ENCODE data around the gene NLRP10. TPM values are rescaled to one million over a fixed set of nuclear protein-coding genes. Genes with fewer than 3 reads are reported as not detected.
"Not testable (repeated sequence)": the region's sequence is repeated elsewhere in the genome, so short reads cannot be mapped to it uniquely, and the experiment has no call there.

Gene NLRP10
- total and polyA plus RNA-seq, 9 donors: not detected

GRCh38 chr11:8002676-8003075 is 37.4 kb upstream of the NLRP10 start:
- Histone ChIP-seq H3K27me3 (ENCODE audit: control insufficient read depth, insufficient read depth, low read length) (no peaks in the 10 kb centered on the region), H3K9me3 (replicated peaks; ENCODE audit: control insufficient read depth, low read depth, low read length) (no peaks in the 10 kb centered on the region), H3K36me3 (ENCODE audit: control insufficient read depth, insufficient read depth, low read length) (peaks cover 10% of the 10 kb centered on the region), H3K27ac (ENCODE audit: low read length) (no peak overlapping the region), H3K4me3 (ENCODE audit: low read length) (no peak overlapping the region), H3K4me1 (ENCODE audit: control insufficient read depth, insufficient read depth, low read length) (no peaks in the 10 kb centered on the region)
- 63% methylated on average over 1 of the region's 1 CpG for WGBS (ENCODE audit: insufficient coverage)
- DNase-seq: no peak

GRCh38 chr11:8000390-8000789 is 35.1 kb upstream of the NLRP10 start:
- H3K36me3 ChIP-seq (ENCODE audit: control insufficient read depth, insufficient read depth, low read length): peaks cover 20% of the 10 kb centered on the region

GRCh38 chr11:7999795-8000194 is 34.5 kb upstream of the NLRP10 start:
- DNase-seq: no peak
- Histone ChIP-seq H3K4me3 (ENCODE audit: low read length) (no peak overlapping the region), H3K27me3 (ENCODE audit: control insufficient read depth, insufficient read depth, low read length) (no peaks in the 10 kb centered on the region), H3K4me1 (ENCODE audit: control insufficient read depth, insufficient read depth, low read length) (no peaks in the 10 kb centered on the region), H3K9me3 (replicated peaks; ENCODE audit: control insufficient read depth, low read depth, low read length) (no peaks in the 10 kb centered on the region), H3K27ac (ENCODE audit: low read length) (no peak overlapping the region), H3K36me3 (ENCODE audit: control insufficient read depth, insufficient read depth, low read length) (peaks cover 25% of the 10 kb centered on the region)
- WGBS (ENCODE audit: insufficient coverage): 100% methylated on average over 4 of the region's 10 CpGs

More at GRCh38 chr11:8000390-8000789, 35.1 kb upstream of the NLRP10 start:
- Histone ChIP-seq H3K9me3 (replicated peaks; ENCODE audit: control insufficient read depth, low read depth, low read length) (no peaks in the 10 kb centered on the region), H3K4me1 (ENCODE audit: control insufficient read depth, insufficient read depth, low read length) (no peaks in the 10 kb centered on the region), H3K4me3 (ENCODE audit: low read length) (no peak overlapping the region), H3K27me3 (ENCODE audit: control insufficient read depth, insufficient read depth, low read length) (no peaks in the 10 kb centered on the region), H3K27ac (ENCODE audit: low read length) (no peak overlapping the region)
- no peak for DNase-seq
- WGBS (ENCODE audit: insufficient coverage): 59% methylated on average over 2 of the region's 5 CpGs

GRCh38 chr11:7994581-7995278 is 29.5 kb upstream of the NLRP10 start:
- H3K27me3 ChIP-seq (ENCODE audit: control insufficient read depth, insufficient read depth, low read length): no peaks in the 10 kb centered on the region
- 100% methylated on average over 2 of the region's 6 CpGs for WGBS (ENCODE audit: insufficient coverage)
- H3K9me3 ChIP-seq (replicated peaks; ENCODE audit: control insufficient read depth, low read depth, low read length): no peaks in the 10 kb centered on the region
- DNase-seq: no peak
- no peaks in the 10 kb centered on the region for H3K4me1 ChIP-seq (ENCODE audit: control insufficient read depth, insufficient read depth, low read length)
- H3K4me3 ChIP-seq (ENCODE audit: low read length): no peak overlapping the region
- peaks cover 58% of the 10 kb centered on the region for H3K36me3 ChIP-seq (ENCODE audit: control insufficient read depth, insufficient read depth, low read length)
- H3K27ac ChIP-seq (ENCODE audit: low read length): no peak overlapping the region

GRCh38 chr11:7987560-7987883 is 22.3 kb upstream of the NLRP10 start:
- Histone ChIP-seq H3K36me3 (ENCODE audit: control insufficient read depth, insufficient read depth, low read length) (peaks cover 18% of the 10 kb centered on the region), H3K4me3 (ENCODE audit: low read length) (peak overlapping the region; percentile 85), H3K4me1 (ENCODE audit: control insufficient read depth, insufficient read depth, low read length) (peaks cover 15% of the 10 kb centered on the region)
- 0% methylated on average over 2 of the region's 13 CpGs for WGBS (ENCODE audit: insufficient coverage)
- not testable (repeated sequence) for DNase-seq; H3K27ac ChIP-seq (ENCODE audit: low read length); H3K9me3 ChIP-seq (replicated peaks; ENCODE audit: control insufficient read depth, low read depth, low read length); H3K27me3 ChIP-seq (ENCODE audit: control insufficient read depth, insufficient read depth, low read length)

GRCh38 chr11:7986768-7987559 is 21.7 kb upstream of the NLRP10 start, which contains the start of gene EIF3F:
Gene EIF3F (plus strand): TSS chr11:7987337. CDS start chr11:7987353, 16 bp downstream.
- under 1% methylated on average over 44 of the region's 47 CpGs for WGBS (ENCODE audit: insufficient coverage)
- DNase-seq: peak; percentile 100
- Histone ChIP-seq H3K27me3 (ENCODE audit: control insufficient read depth, insufficient read depth, low read length) (no peaks in the 10 kb centered on the region), H3K9me3 (replicated peaks; ENCODE audit: control insufficient read depth, low read depth, low read length) (no peaks in the 10 kb centered on the region), H3K36me3 (ENCODE audit: control insufficient read depth, insufficient read depth, low read length) (peaks cover 13% of the 10 kb centered on the region), H3K4me1 (ENCODE audit: control insufficient read depth, insufficient read depth, low read length) (peaks cover 15% of the 10 kb centered on the region), H3K27ac (ENCODE audit: low read length) (peak within 1 kb of the TSS; percentile 71), H3K4me3 (ENCODE audit: low read length) (peak within 1 kb of the TSS; percentile 85)

GRCh38 chr11:7983832-7984590 is 18.8 kb upstream of the NLRP10 start:
- no peak for DNase-seq
- Histone ChIP-seq H3K4me3 (ENCODE audit: low read length) (no peak overlapping the region), H3K4me1 (ENCODE audit: control insufficient read depth, insufficient read depth, low read length) (peaks cover 13% of the 10 kb centered on the region), H3K36me3 (ENCODE audit: control insufficient read depth, insufficient read depth, low read length) (peaks cover 2% of the 10 kb centered on the region), H3K9me3 (replicated peaks; ENCODE audit: control insufficient read depth, low read depth, low read length) (no peaks in the 10 kb centered on the region), H3K27ac (ENCODE audit: low read length) (no peak overlapping the region), H3K27me3 (ENCODE audit: control insufficient read depth, insufficient read depth, low read length) (no peaks in the 10 kb centered on the region)
- 70% methylated on average over 7 of the region's 7 CpGs for WGBS (ENCODE audit: insufficient coverage)

- Histone ChIP-seq H3K4me1 (ENCODE audit: control insufficient read depth, insufficient read depth, low read length) (peaks cover 3% of the 10 kb centered on the region), H3K4me3 (ENCODE audit: low read length) (no peak overlapping the region)
- no CpG with 5 or more reads among the region's 1 CpG for WGBS (ENCODE audit: insufficient coverage)
These were observed 17.4 kb upstream of the NLRP10 start for GRCh38 chr11:7982582-7983119.

GRCh38 chr11:7981619-7982157 is 16.4 kb upstream of the NLRP10 start:
- no peak for DNase-seq
- Histone ChIP-seq H3K4me3 (ENCODE audit: low read length) (no peak overlapping the region), H3K36me3 (ENCODE audit: control insufficient read depth, insufficient read depth, low read length) (no peaks in the 10 kb centered on the region), H3K27ac (ENCODE audit: low read length) (no peak overlapping the region), H3K4me1 (ENCODE audit: control insufficient read depth, insufficient read depth, low read length) (peaks cover 2% of the 10 kb centered on the region), H3K27me3 (ENCODE audit: control insufficient read depth, insufficient read depth, low read length) (no peaks in the 10 kb centered on the region), H3K9me3 (replicated peaks; ENCODE audit: control insufficient read depth, low read depth, low read length) (no peaks in the 10 kb centered on the region)
- WGBS (ENCODE audit: insufficient coverage): no CpG with 5 or more reads among the region's 1 CpG

More at GRCh38 chr11:7982582-7983119, 17.4 kb upstream of the NLRP10 start:
- Histone ChIP-seq H3K27me3 (ENCODE audit: control insufficient read depth, insufficient read depth, low read length) (no peaks in the 10 kb centered on the region), H3K9me3 (replicated peaks; ENCODE audit: control insufficient read depth, low read depth, low read length) (no peaks in the 10 kb centered on the region), H3K27ac (ENCODE audit: low read length) (no peak overlapping the region), H3K36me3 (ENCODE audit: control insufficient read depth, insufficient read depth, low read length) (no peaks in the 10 kb centered on the region)
- no peak for DNase-seq

All from muscle of leg (tissue), 11 donors.